ENCODE results near the gene COL28A1.
A peak's percentile ranks its signal among the peaks of the same experiment; 100 is the strongest.

Gene COL28A1

GRCh38 chr7:7428806-7429205, 106.9 kb downstream of the COL28A1 start:
- peak; percentile 80 for DNase-seq (ENCODE audit: low read depth)
- Histone ChIP-seq H3K9me3 (ENCODE audit: control insufficient read depth, low read length) (no peaks in the 10 kb centered on the region), H3K4me1 (ENCODE audit: control insufficient read depth, insufficient read depth, low read length) (peaks cover 9% of the 10 kb centered on the region), H3K4me3 (ENCODE audit: low read length) (no peak overlapping the region), H3K36me3 (ENCODE audit: control insufficient read depth, insufficient read depth, low read length, severe bottlenecking) (no peaks in the 10 kb centered on the region), H3K27me3 (replicated peaks; ENCODE audit: control insufficient read depth, insufficient read depth, low read length) (no peaks in the 10 kb centered on the region), H3K9ac (ENCODE audit: low read length) (peak overlapping the region; percentile 13)

GRCh38 chr7:7427363-7427762, 108.3 kb downstream of the COL28A1 start:
- Histone ChIP-seq H3K36me3 (ENCODE audit: control insufficient read depth, insufficient read depth, low read length, severe bottlenecking) (no peaks in the 10 kb centered on the region), H3K4me3 (ENCODE audit: low read length) (no peak overlapping the region), H3K9me3 (ENCODE audit: control insufficient read depth, low read length) (no peaks in the 10 kb centered on the region), H3K4me1 (ENCODE audit: control insufficient read depth, insufficient read depth, low read length) (peaks cover 5% of the 10 kb centered on the region), H3K27me3 (replicated peaks; ENCODE audit: control insufficient read depth, insufficient read depth, low read length) (no peaks in the 10 kb centered on the region), H3K9ac (ENCODE audit: low read length) (no peak overlapping the region)
- no peak for DNase-seq (ENCODE audit: low read depth)

- Histone ChIP-seq H3K9me3 (ENCODE audit: control insufficient read depth, low read length) (no peaks in the 10 kb centered on the region), H3K4me3 (ENCODE audit: low read length) (no peak overlapping the region), H3K36me3 (ENCODE audit: control insufficient read depth, insufficient read depth, low read length, severe bottlenecking) (no peaks in the 10 kb centered on the region), H3K9ac (ENCODE audit: low read length) (no peak overlapping the region), H3K27me3 (replicated peaks; ENCODE audit: control insufficient read depth, insufficient read depth, low read length) (no peaks in the 10 kb centered on the region), H3K4me1 (ENCODE audit: control insufficient read depth, insufficient read depth, low read length) (peaks cover 5% of the 10 kb centered on the region)
- no peak for DNase-seq (ENCODE audit: low read depth)
Measured at GRCh38 chr7:7426676-7427075, 109.0 kb downstream of the COL28A1 start.

GRCh38 chr7:7425321-7425720, 110.4 kb downstream of the COL28A1 start:
- Histone ChIP-seq H3K9me3 (ENCODE audit: control insufficient read depth, low read length) (no peaks in the 10 kb centered on the region), H3K4me3 (ENCODE audit: low read length) (no peak overlapping the region), H3K4me1 (ENCODE audit: control insufficient read depth, insufficient read depth, low read length) (peaks cover 5% of the 10 kb centered on the region), H3K9ac (ENCODE audit: low read length) (no peak overlapping the region), H3K36me3 (ENCODE audit: control insufficient read depth, insufficient read depth, low read length, severe bottlenecking) (no peaks in the 10 kb centered on the region), H3K27me3 (replicated peaks; ENCODE audit: control insufficient read depth, insufficient read depth, low read length) (no peaks in the 10 kb centered on the region)
- no peak for DNase-seq (ENCODE audit: low read depth)

GRCh38 chr7:7424151-7424873, 111.4 kb downstream of the COL28A1 start:
- Histone ChIP-seq H3K27me3 (replicated peaks; ENCODE audit: control insufficient read depth, insufficient read depth, low read length) (no peaks in the 10 kb centered on the region), H3K9ac (ENCODE audit: low read length) (peak overlapping the region; percentile 68), H3K9me3 (ENCODE audit: control insufficient read depth, low read length) (no peaks in the 10 kb centered on the region), H3K36me3 (ENCODE audit: control insufficient read depth, insufficient read depth, low read length, severe bottlenecking) (no peaks in the 10 kb centered on the region), H3K4me1 (ENCODE audit: control insufficient read depth, insufficient read depth, low read length) (peaks cover 7% of the 10 kb centered on the region), H3K4me3 (ENCODE audit: low read length) (peak overlapping the region; percentile 81)
- peak; percentile 89 for DNase-seq (ENCODE audit: low read depth)

GRCh38 chr7:7422641-7423040, 113.0 kb downstream of the COL28A1 start:
- peaks cover 6% of the 10 kb centered on the region for H3K4me1 ChIP-seq (ENCODE audit: control insufficient read depth, insufficient read depth, low read length)
- H3K36me3 ChIP-seq (ENCODE audit: control insufficient read depth, insufficient read depth, low read length, severe bottlenecking) = no peaks in the 10 kb centered on the region
- no peaks in the 10 kb centered on the region for H3K9me3 ChIP-seq (ENCODE audit: control insufficient read depth, low read length)
- no peak overlapping the region for H3K4me3 ChIP-seq (ENCODE audit: low read length)
- H3K9ac ChIP-seq (ENCODE audit: low read length) = no peak overlapping the region
- no peaks in the 10 kb centered on the region for H3K27me3 ChIP-seq (replicated peaks; ENCODE audit: control insufficient read depth, insufficient read depth, low read length)
- no peak for DNase-seq (ENCODE audit: low read depth)

GRCh38 chr7:7421826-7422225, 113.8 kb downstream of the COL28A1 start:
- H3K36me3 ChIP-seq (ENCODE audit: control insufficient read depth, insufficient read depth, low read length, severe bottlenecking) = no peaks in the 10 kb centered on the region
- DNase-seq (ENCODE audit: low read depth) = no peak
- no peak overlapping the region for H3K9ac ChIP-seq (ENCODE audit: low read length)
- peaks cover 6% of the 10 kb centered on the region for H3K4me1 ChIP-seq (ENCODE audit: control insufficient read depth, insufficient read depth, low read length)
- H3K4me3 ChIP-seq (ENCODE audit: low read length) = no peak overlapping the region
- no peaks in the 10 kb centered on the region for H3K9me3 ChIP-seq (ENCODE audit: control insufficient read depth, low read length)
- H3K27me3 ChIP-seq (replicated peaks; ENCODE audit: control insufficient read depth, insufficient read depth, low read length) = no peaks in the 10 kb centered on the region

GRCh38 chr7:7418997-7419396, 116.7 kb downstream of the COL28A1 start:
- no peak for DNase-seq (ENCODE audit: low read depth)
- Histone ChIP-seq H3K4me3 (ENCODE audit: low read length) (no peak overlapping the region), H3K9ac (ENCODE audit: low read length) (no peak overlapping the region), H3K27me3 (replicated peaks; ENCODE audit: control insufficient read depth, insufficient read depth, low read length) (no peaks in the 10 kb centered on the region), H3K36me3 (ENCODE audit: control insufficient read depth, insufficient read depth, low read length, severe bottlenecking) (no peaks in the 10 kb centered on the region), H3K9me3 (ENCODE audit: control insufficient read depth, low read length) (no peaks in the 10 kb centered on the region), H3K4me1 (ENCODE audit: control insufficient read depth, insufficient read depth, low read length) (peaks cover 6% of the 10 kb centered on the region)

GRCh38 chr7:7417851-7418250, 117.8 kb downstream of the COL28A1 start:
- H3K9me3 ChIP-seq (ENCODE audit: control insufficient read depth, low read length) = no peaks in the 10 kb centered on the region
- peaks cover 6% of the 10 kb centered on the region for H3K4me1 ChIP-seq (ENCODE audit: control insufficient read depth, insufficient read depth, low read length)
- H3K36me3 ChIP-seq (ENCODE audit: control insufficient read depth, insufficient read depth, low read length, severe bottlenecking) = no peaks in the 10 kb centered on the region
- no peak overlapping the region for H3K9ac ChIP-seq (ENCODE audit: low read length)
- H3K4me3 ChIP-seq (ENCODE audit: low read length) = no peak overlapping the region
- no peaks in the 10 kb centered on the region for H3K27me3 ChIP-seq (replicated peaks; ENCODE audit: control insufficient read depth, insufficient read depth, low read length)
- no peak for DNase-seq (ENCODE audit: low read depth)

- no peak overlapping the region for H3K9ac ChIP-seq (ENCODE audit: low read length)
- no peak for DNase-seq (ENCODE audit: low read depth)
- H3K36me3 ChIP-seq (ENCODE audit: control insufficient read depth, insufficient read depth, low read length, severe bottlenecking) = no peaks in the 10 kb centered on the region
- H3K4me1 ChIP-seq (ENCODE audit: control insufficient read depth, insufficient read depth, low read length) = peaks cover 6% of the 10 kb centered on the region
- H3K27me3 ChIP-seq (replicated peaks; ENCODE audit: control insufficient read depth, insufficient read depth, low read length) = no peaks in the 10 kb centered on the region
- H3K9me3 ChIP-seq (ENCODE audit: control insufficient read depth, low read length) = no peaks in the 10 kb centered on the region
- H3K4me3 ChIP-seq (ENCODE audit: low read length) = no peak overlapping the region
Measured at GRCh38 chr7:7417414-7417813, 118.3 kb downstream of the COL28A1 start.

- no peak overlapping the region for H3K4me3 ChIP-seq (ENCODE audit: low read length)
- no peak overlapping the region for H3K9ac ChIP-seq (ENCODE audit: low read length)
- peaks cover 6% of the 10 kb centered on the region for H3K4me1 ChIP-seq (ENCODE audit: control insufficient read depth, insufficient read depth, low read length)
- no peaks in the 10 kb centered on the region for H3K27me3 ChIP-seq (replicated peaks; ENCODE audit: control insufficient read depth, insufficient read depth, low read length)
- no peak for DNase-seq (ENCODE audit: low read depth)
- no peaks in the 10 kb centered on the region for H3K9me3 ChIP-seq (ENCODE audit: control insufficient read depth, low read length)
- H3K36me3 ChIP-seq (ENCODE audit: control insufficient read depth, insufficient read depth, low read length, severe bottlenecking) = no peaks in the 10 kb centered on the region
Measured at GRCh38 chr7:7416031-7416858, 119.4 kb downstream of the COL28A1 start.
